ENCODE results near the gene PDCD1LG2.
"Not testable (repeated sequence)": the region's sequence is repeated elsewhere in the genome, so short reads cannot be mapped to it uniquely, and the experiment has no call there.

The PDCD1LG2 gene

DNA sequence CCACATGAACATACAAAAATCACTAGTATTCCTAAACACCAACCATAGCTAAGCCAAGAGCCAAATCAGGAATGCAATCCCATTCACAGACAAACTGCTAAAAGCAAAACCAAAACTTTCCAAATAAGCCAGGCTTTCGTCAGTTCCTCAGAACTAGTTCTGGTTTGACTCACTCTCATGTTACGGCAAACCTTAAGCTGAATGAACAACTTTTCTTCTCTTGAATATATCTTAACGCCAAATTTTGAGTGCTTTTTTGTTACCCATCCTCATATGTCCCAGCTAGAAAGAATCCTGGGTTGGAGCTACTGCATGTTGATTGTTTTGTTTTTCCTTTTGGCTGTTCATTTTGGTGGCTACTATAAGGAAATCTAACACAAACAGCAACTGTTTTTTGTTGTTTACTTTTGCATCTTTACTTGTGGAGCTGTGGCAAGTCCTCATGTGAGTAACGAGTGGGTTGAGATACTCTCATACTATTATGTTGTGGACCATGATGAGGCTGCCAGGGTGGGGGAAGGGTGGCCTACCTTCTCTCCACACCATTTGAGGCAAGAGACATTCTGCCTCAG, at the start of gene PDCD1LG2:
TSS of gene PDCD1LG2 (plus strand) at position 172 of the 572 bp plus-strand sequence. CDS start 12,016 bp downstream, outside the sequence.
- peak; percentile 27 for DNase-seq

DNA sequence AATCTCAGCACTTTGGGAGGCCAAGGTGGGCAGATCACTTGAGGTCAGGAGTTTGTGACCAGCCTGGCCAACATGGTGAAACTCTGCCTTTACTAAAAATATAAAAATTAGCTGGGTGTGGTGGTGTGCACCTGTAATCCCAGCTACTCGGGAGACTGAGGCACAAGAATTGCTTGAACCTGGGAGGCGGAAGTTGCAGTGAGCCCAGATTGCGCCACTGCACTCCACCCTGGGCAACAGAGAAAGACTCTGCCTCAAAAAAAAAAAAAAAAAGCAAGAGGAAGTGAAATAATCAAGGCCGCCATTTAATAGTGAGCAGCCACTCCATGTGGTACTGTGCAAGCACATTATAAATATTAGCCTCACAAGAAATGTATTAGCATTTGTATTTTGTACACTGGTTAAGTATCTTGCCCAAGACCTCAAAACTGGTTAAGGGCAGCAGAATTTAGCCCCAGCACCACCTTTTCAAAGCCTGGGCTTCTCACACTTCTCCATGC, 45.5 kb upstream of the PDCD1LG2 start:
- not testable (repeated sequence) for DNase-seq

DNA sequence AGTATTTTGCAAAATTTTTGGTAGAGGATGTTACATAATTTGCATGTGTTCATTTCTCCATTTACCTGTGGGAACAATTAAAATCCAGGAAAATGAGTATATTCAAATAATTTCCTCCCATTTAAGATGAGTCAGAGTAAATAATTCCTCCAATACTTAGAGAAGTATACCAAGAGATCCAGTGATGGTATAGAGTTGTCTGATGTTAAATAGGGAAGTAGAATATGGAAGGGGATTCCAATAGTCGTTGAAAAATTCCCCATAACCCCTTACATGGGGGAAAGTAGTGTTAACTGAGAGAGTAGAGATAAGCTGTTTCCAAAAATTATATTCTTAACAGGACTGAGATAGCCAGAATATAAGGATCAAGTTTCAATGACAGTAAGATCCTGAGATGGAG, 44.3 kb upstream of the PDCD1LG2 start:
- no peak for DNase-seq

DNA sequence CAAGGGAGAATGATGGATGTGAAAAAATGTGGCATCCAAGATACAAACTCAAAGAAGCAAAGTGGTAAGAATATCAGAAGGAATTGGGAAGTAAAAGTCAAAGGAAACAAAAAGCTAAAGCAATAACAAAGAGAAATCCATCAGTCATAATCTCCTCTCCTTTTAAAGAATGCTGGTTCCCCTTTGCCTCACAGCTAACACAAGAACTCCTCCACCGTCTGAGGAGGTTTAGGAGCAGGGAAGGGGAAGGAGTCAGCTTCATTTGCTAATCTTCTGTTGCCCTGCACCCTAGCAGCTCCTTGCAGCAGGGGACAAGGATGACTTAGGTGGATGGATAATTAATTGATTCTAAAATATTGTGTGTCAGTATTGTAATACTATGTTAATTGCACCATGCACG, 43.6 kb upstream of the PDCD1LG2 start:
- DNase-seq: no peak

DNA sequence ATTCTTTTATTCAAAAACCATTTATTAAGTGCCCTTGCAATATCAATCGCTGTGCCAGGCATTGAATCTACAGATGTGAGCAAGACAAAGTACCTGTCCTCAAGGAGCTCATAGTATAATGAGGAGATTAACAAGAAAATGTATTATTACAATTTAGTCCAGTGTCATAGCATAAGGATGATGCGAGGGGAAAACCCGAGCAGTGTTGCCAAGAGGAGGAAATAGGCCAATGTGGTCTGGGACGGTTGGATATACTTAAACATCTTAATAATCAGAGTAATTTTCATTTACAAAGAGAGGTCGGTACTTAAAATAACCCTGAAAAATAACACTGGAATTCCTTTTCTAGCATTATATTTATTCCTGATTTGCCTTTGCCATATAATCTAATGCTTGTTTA, 41.5 kb upstream of the PDCD1LG2 start:
- DNase-seq: no peak

DNA sequence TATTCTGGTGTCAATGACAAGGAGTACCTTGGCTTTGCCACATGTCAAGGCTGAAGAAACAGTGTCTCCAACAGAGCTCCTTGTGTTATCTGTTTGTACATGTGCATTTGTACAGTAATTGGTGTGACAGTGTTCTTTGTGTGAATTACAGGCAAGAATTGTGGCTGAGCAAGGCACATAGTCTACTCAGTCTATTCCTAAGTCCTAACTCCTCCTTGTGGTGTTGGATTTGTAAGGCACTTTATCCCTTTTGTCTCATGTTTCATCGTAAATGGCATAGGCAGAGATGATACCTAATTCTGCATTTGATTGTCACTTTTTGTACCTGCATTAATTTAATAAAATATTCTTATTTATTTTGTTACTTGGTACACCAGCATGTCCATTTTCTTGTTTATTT, 40.2 kb upstream of the PDCD1LG2 start:
- DNase-seq: no peak

DNA sequence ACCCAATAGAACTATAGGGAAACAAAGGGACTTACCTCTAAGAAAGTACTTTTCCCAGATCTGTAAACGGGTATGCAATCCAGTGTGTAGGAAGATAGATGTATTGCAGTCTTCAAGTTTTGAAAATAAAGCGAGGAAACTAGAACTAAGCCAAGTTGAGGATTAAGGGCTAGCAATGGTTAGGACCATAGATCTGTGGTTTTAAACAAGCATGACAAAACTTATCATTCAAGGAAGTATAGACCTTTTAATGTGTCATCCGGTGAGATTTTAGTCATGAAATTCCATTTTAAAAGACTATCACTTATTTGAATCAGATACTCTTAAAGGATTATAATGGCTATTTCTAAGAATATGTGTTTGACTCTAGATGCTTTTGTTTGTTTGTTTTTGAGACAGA, 39.5 kb upstream of the PDCD1LG2 start:
- DNase-seq: no peak

DNA sequence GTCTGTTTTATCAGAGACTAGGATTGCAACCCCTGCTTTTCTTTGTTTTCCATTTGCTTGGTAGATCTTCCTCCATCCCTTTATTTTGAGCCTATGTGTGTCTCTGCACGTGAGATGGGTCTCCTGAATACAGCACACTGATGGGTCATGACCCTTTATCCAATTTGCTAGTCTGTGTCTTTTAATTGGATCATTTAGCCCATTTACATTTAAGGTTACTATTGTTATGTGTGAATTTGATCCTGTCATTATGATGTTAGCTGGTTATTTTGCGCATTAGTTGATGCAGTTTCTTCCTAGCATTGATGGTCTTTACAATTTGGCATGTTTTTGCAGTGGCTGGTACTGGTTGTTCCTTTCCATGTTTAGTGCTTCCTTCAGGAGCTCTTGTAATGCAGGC, 34.7 kb upstream of the PDCD1LG2 start:
- not testable (repeated sequence) for DNase-seq

DNA sequence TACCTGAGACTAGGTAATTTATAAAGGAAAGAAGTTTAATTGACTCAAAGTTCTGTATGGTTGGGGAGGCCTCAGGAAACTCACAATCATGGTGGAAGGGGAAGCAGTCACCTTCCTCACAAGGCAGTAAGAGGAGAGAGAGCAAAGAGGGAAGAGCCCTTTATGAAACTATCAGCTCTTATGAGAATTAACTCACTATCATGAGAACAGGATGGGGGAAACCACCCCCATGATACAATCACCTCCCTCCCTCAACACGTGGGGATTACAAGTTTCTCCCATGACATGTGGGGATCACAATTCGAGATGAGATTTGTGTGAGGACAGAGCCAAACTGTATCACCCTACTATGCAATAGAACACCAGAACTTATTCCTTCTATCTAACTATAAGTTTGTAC, 32.1 kb upstream of the PDCD1LG2 start:
- DNase-seq: no peak

DNA sequence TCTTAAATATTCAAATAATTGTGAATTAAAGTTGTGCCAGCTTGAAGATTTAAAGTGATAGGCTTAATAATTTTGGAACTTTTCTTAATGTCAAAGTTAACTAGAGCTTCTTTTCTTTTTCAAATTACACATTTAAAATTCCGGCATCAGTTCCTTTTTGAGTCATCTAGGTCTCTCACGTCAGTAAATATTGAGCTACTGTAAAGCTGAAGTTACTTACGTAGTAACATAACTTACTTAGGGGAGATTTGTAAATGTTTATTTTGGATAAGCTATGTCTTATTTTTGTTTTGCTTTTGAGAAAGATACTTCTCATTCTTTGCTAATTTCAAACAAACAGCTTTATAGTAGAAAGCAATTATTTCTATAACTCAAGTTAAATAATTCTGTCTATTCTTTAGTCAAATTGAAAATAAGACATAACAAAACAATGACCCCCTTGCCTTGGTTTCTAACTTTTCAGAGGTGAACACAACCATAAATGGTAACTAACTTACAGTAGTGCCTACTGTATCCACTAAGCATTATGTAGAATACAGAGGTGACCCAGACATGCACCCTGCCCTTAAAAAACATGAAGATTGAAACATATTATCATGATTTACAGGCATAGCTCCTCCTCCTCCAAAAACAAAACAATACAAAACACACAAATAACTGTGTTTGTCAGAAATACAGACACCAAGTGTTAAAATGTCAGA, 30.2 kb upstream of the PDCD1LG2 start:
- no peak for DNase-seq

DNA sequence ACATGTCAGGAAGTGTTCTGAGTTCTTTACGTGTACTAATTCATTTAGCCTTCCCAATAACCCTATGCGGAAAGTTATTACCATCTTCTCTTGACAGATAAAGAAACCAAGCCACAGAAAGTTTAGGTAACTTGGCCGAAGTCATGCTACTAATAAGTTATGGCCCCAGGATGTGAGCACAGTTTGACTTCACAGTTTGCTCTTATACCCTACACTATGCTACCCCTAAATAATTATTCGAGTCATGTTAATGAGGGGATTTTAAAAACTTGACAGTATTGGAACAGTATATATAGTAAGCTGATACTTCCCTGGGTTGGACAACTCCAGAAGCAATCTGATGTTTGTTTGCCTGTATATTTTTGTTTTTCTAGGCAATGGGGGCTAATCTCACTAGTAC, 29.4 kb upstream of the PDCD1LG2 start:
- DNase-seq: no peak

DNA sequence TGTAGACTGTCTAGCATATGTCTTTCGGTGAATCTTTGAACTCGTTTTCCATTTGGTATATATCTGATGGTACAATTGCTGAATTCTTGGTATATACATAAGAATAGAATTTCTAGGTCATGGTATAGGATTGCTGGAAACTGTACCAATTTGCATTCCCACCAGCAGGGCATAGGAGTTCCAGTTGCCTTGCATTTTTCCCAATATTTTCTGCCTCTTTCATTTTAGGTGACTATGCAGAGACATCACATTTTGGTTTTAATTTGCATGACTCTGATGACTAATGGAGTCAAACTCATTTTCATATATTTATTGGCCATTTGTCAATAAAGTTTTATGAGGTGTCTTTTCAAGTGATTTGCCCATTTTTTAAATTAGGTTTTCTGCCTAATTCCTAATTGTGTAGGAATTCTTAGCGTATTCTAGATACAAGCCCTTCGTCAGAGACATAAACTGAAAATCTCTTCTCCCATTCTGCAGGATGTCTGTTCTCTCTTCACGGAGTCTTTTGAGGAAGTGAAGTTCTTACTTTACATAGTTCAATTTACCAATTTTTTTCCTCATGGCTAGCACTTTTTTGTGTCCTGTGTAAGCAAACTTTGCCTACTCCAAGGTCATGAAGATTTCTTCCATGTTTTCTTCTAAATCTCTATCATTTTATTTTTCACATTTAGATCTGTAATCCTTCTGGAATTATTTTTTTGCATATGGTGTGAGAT, 28.9 kb upstream of the PDCD1LG2 start:
- DNase-seq: no peak

DNA sequence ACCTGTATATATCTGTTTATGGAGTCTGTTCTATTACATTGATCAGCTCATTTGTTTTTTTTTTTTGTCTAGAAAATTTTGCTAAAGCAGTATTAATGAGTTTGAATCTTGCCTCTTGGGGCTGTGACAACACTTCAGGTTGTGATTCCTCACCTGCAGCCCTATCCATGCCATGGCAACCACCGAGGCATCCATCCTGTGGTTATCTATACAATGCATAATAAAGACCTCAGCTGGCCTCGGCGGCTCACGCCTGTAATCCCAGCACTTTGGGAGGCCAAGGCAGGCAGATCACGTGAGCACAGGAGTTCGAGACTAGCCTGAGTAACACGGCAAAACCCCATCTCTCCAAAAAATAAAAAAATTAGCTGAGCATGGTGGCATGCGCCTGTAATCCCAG, 28.1 kb upstream of the PDCD1LG2 start:
- no peak for DNase-seq

DNA sequence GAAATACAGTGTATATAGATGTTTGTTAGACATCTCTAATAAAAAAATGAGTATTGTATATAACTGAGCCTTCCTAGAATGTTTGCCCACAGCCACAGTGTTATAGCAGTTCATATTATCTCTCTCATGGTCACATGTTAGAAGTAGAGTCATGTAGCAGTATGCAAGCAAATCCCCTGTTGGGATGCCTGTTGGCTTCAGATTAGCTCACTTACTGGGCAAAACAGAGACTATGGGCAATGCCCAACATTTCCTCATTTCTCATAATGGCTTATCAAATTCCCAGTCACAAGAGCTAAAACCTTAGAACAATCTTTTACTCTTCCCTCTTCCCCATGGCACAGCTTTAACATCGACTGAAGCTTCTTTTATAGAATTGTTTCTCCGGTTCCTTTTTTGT, 27.0 kb upstream of the PDCD1LG2 start:
- no peak for DNase-seq

DNA sequence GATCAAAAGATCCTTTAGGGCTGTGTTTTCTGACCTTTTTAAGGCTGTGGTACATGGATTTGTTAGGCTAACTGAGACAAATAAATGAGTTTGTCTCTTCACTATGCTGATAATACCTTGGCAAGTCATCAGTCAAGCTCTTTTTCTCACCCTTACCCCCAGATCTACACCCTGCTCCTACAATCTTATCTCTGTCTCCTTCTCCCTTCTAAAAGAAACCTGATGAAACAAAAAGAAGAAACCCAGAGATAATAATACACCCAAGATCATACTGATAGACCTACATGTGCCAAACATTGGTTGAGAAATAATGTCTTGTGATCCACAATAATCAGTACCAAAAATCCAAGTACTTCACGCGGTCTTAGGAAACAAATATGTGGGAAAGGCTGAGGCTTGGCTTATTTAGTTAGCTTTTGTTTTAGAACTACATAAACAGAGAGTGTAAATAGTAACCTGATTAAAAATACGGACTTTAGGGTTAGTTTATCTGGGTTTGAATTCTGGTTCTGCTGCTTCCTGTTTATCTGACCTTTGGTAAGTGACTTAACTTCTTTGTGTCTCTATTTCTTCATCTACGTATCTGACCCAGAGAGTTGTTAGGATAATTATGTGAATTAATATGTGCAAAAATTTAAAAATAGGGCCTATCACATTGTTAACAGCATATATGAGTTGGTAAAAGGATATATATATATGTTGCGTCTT, 24.8 kb upstream of the PDCD1LG2 start:
- DNase-seq: no peak

DNA sequence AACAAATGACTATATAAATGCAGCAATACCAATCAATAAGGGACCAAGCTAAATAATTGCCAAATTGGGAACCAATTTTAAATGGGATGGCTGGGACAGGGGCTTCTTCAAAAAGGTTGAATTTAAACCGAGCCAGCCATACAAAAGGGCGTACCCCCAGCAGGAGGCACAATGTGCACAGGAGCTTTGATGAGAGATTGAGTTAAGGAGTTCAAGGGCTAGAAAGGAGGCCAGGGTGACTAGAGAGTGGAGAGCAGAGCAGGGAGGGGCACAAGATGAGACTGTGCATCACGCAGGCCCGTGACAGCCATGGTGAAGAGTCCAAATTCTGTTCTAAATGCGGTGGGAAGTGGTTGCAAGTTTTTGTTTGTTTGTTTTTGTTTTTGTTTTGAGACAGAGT, 23.3 kb upstream of the PDCD1LG2 start:
- DNase-seq: no peak

DNA sequence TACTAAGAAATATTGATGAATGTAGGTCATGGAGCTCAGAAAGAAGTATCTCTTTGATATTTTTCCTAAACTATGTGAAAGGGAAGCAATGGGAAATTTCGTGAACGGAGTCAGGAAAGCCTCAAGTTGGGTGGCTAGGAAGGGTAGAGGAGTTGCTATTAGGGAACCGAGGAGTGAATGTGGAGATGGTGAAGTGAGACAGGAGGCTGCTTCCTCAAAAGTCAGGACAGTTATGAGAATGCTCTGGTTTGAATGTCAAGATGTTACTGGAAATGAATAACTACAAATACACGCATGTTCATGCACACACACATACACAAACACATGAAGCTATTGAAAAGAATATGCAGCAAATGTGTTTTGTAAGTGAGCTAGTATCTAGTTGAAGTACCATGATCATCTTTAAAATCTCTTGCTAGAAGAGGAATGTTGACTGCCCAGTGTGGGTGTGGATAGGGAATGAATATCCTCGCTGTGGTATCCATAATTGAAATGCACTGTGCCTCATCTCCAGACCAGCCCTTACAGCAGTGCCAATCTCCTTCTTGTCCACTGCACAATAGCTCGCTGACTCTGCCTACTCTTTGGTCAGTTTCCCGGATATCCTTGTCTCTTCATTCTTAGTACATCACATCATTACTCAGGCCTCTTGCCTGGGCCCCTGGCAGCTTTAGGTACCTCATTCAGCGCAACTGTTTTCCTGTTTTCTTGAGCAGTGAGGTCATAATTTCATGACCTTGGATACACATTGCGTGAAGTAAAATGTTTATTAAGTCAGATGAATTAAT, 21.9 kb upstream of the PDCD1LG2 start:
- no peak for DNase-seq

DNA sequence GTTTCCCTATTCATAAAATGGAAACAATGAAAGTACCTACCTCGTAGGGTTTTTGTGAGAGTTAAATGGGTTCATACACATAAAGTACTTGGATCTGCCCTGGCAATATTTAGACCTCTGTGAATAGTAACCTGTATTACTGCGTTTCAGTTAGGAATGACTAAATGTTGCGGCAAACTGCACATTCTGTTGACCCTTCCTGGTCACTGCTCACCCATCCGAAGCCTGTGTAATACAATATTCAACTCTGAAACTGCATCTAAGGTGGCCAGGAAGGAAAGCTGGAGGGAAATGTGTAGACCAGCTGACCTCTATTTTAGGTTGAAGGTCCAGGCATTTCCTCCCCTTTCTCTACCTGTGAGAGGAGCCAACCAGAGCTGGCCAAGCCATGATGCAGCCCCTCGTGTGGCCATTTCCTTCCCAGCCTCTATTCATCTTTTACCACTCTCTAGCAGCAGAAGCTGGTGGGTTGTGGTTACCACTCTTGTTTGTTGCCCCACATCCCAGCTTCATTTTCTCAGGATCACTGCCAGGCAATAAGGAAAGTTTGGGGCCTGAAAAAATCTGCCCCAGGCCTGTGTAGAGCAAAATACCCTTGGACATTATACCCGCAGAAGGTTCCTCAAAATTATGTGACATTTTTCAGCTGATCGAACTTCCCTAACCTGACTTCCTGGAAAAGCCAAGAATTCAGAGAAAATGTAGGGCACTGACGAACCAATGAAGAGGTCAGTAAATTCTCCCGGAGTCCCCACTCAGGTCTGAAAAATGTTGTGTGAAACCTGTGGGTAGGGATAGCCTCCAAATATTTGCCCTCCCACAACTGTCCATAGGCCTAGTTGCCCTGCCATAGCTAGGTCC, 20.5 kb upstream of the PDCD1LG2 start:
- DNase-seq: no peak

DNA sequence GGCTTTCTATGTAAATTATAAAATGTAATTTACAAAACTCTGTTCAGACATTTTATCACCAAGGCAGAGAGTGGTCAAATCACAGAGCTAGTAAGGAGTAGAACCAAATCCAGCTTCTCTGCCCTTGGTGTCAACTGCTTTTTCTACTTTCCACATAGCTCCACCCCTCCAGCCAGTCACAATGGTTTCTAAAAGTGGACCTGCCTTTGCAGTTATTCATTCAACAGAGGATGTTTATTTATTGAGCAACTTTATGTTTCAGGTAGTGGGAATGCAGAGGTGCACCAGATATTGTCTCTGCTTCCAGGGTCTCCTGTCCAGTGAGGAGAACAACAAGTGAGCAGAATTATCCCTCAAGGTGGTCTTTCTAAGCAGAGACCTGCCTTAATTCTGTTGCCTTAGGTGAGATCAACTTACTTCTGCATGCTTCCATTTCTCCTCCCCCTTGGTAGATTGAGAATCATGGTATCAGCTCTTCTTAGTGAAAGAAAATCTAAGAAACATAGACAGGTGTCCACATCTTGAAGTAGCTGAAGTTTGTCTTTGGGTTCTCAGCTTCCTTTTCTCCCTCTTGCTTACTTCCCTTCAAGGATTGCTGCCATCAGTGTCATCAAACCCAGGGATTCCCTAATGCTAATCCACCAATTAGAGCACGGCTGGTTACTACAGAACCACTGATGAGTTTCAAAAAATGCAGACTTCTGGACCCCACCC, 17.2 kb upstream of the PDCD1LG2 start:
- DNase-seq: no peak

DNA sequence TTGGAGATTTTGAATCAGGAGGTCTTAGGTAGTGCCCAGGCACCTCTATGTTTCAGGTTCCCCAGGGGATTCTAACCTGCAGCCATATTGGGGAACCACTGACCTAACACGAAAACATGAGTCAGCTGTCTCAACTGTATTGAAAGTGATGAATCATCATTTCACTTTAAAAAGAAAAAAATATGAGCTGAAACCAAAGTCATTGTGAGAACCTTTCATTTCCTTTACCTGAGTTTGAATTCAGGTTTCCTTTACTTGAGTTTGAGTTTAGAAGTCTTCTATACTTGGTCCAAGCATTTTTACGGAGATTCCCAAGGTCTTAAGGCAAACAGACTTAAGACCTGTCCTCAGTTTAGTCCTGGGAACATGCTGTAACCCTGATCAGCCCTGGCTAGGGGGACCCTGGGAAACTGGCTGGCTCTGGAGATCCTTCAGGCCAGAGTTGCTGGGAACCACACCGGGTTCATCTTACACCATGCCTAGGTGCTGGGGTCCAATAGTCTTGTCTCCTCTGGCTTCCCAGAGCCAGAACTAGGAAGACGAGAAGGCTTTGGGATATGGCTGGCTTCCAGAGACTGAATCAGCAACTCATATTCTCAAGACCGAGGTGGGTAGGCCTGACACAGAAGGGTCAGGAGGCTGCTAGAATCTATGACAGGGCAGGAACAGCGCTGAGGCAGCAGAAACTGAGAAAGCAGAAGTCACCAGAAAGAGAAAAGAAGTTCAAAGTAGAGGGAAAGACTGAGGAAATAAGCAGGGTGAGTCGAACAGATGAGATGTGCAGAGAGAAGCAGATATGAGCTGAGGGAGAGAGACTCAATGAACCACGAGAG, 16.4 kb upstream of the PDCD1LG2 start:
- no peak for DNase-seq

Data from CD4-positive, alpha-beta T cell treated with Interleukin-17A for 4 hours (primary cell).